HepG2 (cell line): ENCODE measurements around the gene STYXL2. TPM values are rescaled to one million over a fixed set of nuclear protein-coding genes. Genes with fewer than 3 reads are reported as not detected.

ENCODE experiments used
- ATAC-seq: fragments of 200-7000 bp; cut with Tn5 transposase; 3 replicates; pipeline ENCODE4 v1.9.1; 2020; ENCODE audit warnings: mild to moderate bottlenecking, moderate library complexity
- BruUV-seq: library from RNA; stranded (reverse); fragments of 400-500 nt; replicated peaks from 2 replicates; lab custom pipeline; 2021; lab: Mats Ljungman, UMichigan
- CTCF ChIA-PET: fragments of 300-600 bp; formaldehyde crosslinking; extraction: SDS; loops from one replicate; lab custom pipeline; 2021; ENCODE audit warnings: low total read pairs, inconsistent platforms, low intra/inter-chr PET ratio; lab: Yijun Ruan, JAX
- POLR2A ChIA-PET: fragments of 350-600 bp; sonication (Branson Sonifier 250); formaldehyde crosslinking; loops from one replicate; lab custom pipeline; 2020; ENCODE audit warnings: antibody characterized with exemption, inconsistent platforms; lab: Yijun Ruan, JAX
- DNase-seq: peaks from one replicate; pipeline ENCODE4 v3.0.0-alpha.2; 2015; ENCODE audit warnings: low spot score
- FAIRE-seq: peaks from 3 replicates; lab custom pipeline; 2011; peaks lifted over from hg19 to GRCh38; lab: Jason Lieb, UNC
- H2AFZ ChIP-seq: one replicate; pipeline ENCODE4 v1.6.1; 2011; ENCODE audit warnings: low read length, inconsistent platforms
- H3K27ac ChIP-seq: fragments of 300-600 bp; 3 replicates; pipeline ENCODE4 v1.8.0; 2011; ENCODE audit warnings: mixed run types, mild to moderate bottlenecking, mixed read lengths, low read length, inconsistent platforms; ENCODE audit not compliant: insufficient read depth; ENCODE audit errors: extremely low read length
- H3K27me3 ChIP-seq, 2 experiments: fragments of 200-600 bp in 1 of 2; 2 replicates in 1 of 2; 3 replicates in 1 of 2; pipeline versions ENCODE4 v1.6.0 to v1.8.0; 2011; ENCODE audit warnings: low read length in 2 of 2, mild to moderate bottlenecking in 2 of 2, moderate library complexity in 2 of 2, inconsistent platforms in 1 of 2; ENCODE audit not compliant: insufficient read depth in 2 of 2, control insufficient read depth in 1 of 2
- H3K36me3 ChIP-seq, 2 experiments: fragments of 200-600 bp in 1 of 2; replicated peaks in 1 of 2; 2 replicates in 1 of 2; 3 replicates in 1 of 2; pipeline versions ENCODE4 v1.5.1 to v1.8.0; 2011; ENCODE audit warnings: low read length in 2 of 2, inconsistent platforms in 1 of 2; ENCODE audit not compliant: insufficient read depth in 2 of 2, control insufficient read depth in 1 of 2
- H3K4me1 ChIP-seq: 2 replicates; pipeline ENCODE4 v1.5.1; 2012; ENCODE audit warnings: low read length, inconsistent platforms; ENCODE audit not compliant: insufficient read depth
- H3K4me2 ChIP-seq: 2 replicates; pipeline ENCODE4 v1.6.0; 2011; ENCODE audit warnings: low read depth, low read length, inconsistent platforms
- H3K4me3 ChIP-seq, 3 experiments: fragments of 200-600 bp in 1 of 3; sonication (generic), shearing (Covaris generic) in 1 of 3; replicated peaks in 1 of 3; 2 replicates each; pipeline ENCODE4 v1.5.1; 2011 to 2016; ENCODE audit warnings: low read length in 3 of 3, inconsistent platforms in 2 of 3, low read depth in 2 of 3, mild to moderate bottlenecking in 2 of 3, control low read depth in 1 of 3, mixed read lengths in 1 of 3; ENCODE audit not compliant: insufficient read depth in 1 of 3
- H3K79me2 ChIP-seq: one replicate; pipeline ENCODE4 v1.6.1; 2011; ENCODE audit warnings: low read length, inconsistent platforms; ENCODE audit not compliant: insufficient read depth
- H3K9ac ChIP-seq: 2 replicates; pipeline ENCODE4 v1.6.0; 2011; ENCODE audit warnings: mild to moderate bottlenecking, low read depth, low read length, inconsistent platforms; ENCODE audit not compliant: insufficient read depth
- H3K9me3 ChIP-seq: 2 replicates; pipeline ENCODE4 v1.5.1; 2012; ENCODE audit warnings: mild to moderate bottlenecking, low read length
- H4K20me1 ChIP-seq: 2 replicates; pipeline ENCODE4 v1.6.0; 2011; ENCODE audit warnings: inconsistent platforms, mild to moderate bottlenecking, low read length, moderate library complexity; ENCODE audit not compliant: insufficient read depth
- ARNTL ChIP-seq: sonication (generic); formaldehyde crosslinking; IDR thresholded peaks from 2 replicates; pipeline ENCODE4 v1.4.0; 2020; ENCODE audit warnings: mild to moderate bottlenecking, missing genetic modification reagents
- GPN1 ChIP-seq: sonication (generic); formaldehyde crosslinking; IDR thresholded peaks from 2 replicates; pipeline ENCODE4 v1.5.1; 2020; ENCODE audit warnings: missing genetic modification reagents, borderline replicate concordance
- KLF12 ChIP-seq: sonication (generic); formaldehyde crosslinking; IDR thresholded peaks from 2 replicates; pipeline ENCODE4 v1.4.0; 2020; ENCODE audit warnings: missing genetic modification reagents, borderline replicate concordance
- KMT2A ChIP-seq: sonication (generic); formaldehyde crosslinking; IDR thresholded peaks from 2 replicates; pipeline ENCODE4 v1.4.0; 2020; ENCODE audit warnings: missing genetic modification reagents
- MBNL3 ChIP-seq: fragments of 250-450 bp; sonication (Bioruptor Pico); conservative IDR thresholded peaks from 2 replicates; pipeline ENCODE4 v1.8.0; 2022; ENCODE audit warnings: mild to moderate bottlenecking, inconsistent platforms
- MEIS2 ChIP-seq: sonication (generic); formaldehyde crosslinking; IDR thresholded peaks from 2 replicates; pipeline ENCODE4 v1.9.0; 2021; ENCODE audit warnings: mild to moderate bottlenecking, missing genetic modification reagents
- PATZ1 ChIP-seq: sonication (generic); formaldehyde crosslinking; IDR thresholded peaks from 2 replicates; pipeline ENCODE4 v1.4.0; 2020; ENCODE audit warnings: missing genetic modification reagents
- POLR2AphosphoS5 ChIP-seq: IDR thresholded peaks from 2 replicates; pipeline ENCODE4 v1.6.1; 2012; ENCODE audit warnings: low read depth, low read length
- RBM22 ChIP-seq: fragments of 200-400 bp; formaldehyde crosslinking; optimal IDR thresholded peaks from 2 replicates; pipeline ENCODE3; 2017; ENCODE audit warnings: mild to moderate bottlenecking, low read length, moderate library complexity
- RXRA ChIP-seq: sonication (generic); formaldehyde crosslinking; IDR thresholded peaks from 2 replicates; pipeline ENCODE4 v1.5.1; 2020; ENCODE audit warnings: missing genetic modification reagents
- TP53 ChIP-seq: sonication (generic); formaldehyde crosslinking; conservative IDR thresholded peaks from 2 replicates; pipeline ENCODE4 v1.4.0; 2020; ENCODE audit warnings: missing genetic modification reagents
- ZNF234 ChIP-seq: sonication (generic); formaldehyde crosslinking; conservative IDR thresholded peaks from 2 replicates; pipeline ENCODE4 v1.5.1; 2020; ENCODE audit warnings: mild to moderate bottlenecking, missing genetic modification reagents
- ZNF333 ChIP-seq: sonication (generic); formaldehyde crosslinking; IDR thresholded peaks from 2 replicates; pipeline ENCODE4 v1.4.0; 2020; ENCODE audit warnings: mild to moderate bottlenecking, missing genetic modification reagents, borderline replicate concordance
- WGBS: methylation state at CpG from one replicate; pipeline ENCODE4 v1.1.6; 2017; ENCODE audit warnings: low lambda C conversion rate; 5-methylcytosine and 5-hydroxymethylcytosine counted together
- in situ Hi-C: cut with HindIII; loops from 2 replicates; pipeline ENCODE4 v1.10.0; 2017; ENCODE audit warnings: low pct_unique_long_range_greater_than_20kb; ENCODE audit not compliant: extremely low pct_ligation_motif_present
- intact Hi-C: fragments of 100-400 bp; cut with micrococcal nuclease; formaldehyde crosslinking; loops from one replicate; pipeline ENCODE4 v1.10.0; 2022; ENCODE audit not compliant: unreplicated experiment
- polyA plus RNA-seq, 8 experiments: library from polyadenylated mRNA; depleted of rRNA in 3 of 8; stranded (reverse) in 7 of 8; unstranded in 1 of 8; fragments of >200 nt; fragmentation: Illumina TruSeq in 4 of 8; extraction: Trizol in 4 of 8; gene quantifications; 2 replicates each; pipeline versions ENCODE4 v1.2.1 to v1.2.3, GENCODE V29; 2011 to 2016; ENCODE audit warnings: low read depth in 4 of 8, missing spikeins in 1 of 8, mixed read lengths in 1 of 8; ENCODE audit not compliant: insufficient read depth in 1 of 8
- total RNA-seq, 5 experiments: library from RNA; depleted of rRNA; stranded (reverse); fragments of >200 nt; fragmentation: Illumina TruSeq; extraction: Trizol; gene quantifications; 2 replicates each; pipeline ENCODE4 v1.2.3, GENCODE V29; 2016; ENCODE audit warnings: low read depth in 1 of 5
- TF ChIP-seq, protein P1 (sequence below): IDR thresholded peaks from 2 replicates; pipeline ENCODE4 v1.4.0; 2020; ENCODE audit warnings: mild to moderate bottlenecking, missing genetic modification reagents

The STYXL2 gene
- total and polyA plus RNA-seq, 2 of the 13 experiments (the other 11 are each of a cell fraction or from before 2014, with no cell fraction given), result not detected

GRCh38 chr1:167127236-167127635, 33.4 kb downstream of the STYXL2 start:
- no peaks in the 10 kb centered on the region for H3K4me1 ChIP-seq
- TF ChIP-seq MBNL3 (CRISPR knock-in tag), result no peak
- TF ChIP-seq ZNF234 (CRISPR knock-in tag), result no peak
- no peak for TF ChIP-seq RXRA
- TF ChIP-seq ARNTL, result no peak
- TF ChIP-seq ZNF333 (CRISPR knock-in tag), result no peak
- TF ChIP-seq, protein P1, sequence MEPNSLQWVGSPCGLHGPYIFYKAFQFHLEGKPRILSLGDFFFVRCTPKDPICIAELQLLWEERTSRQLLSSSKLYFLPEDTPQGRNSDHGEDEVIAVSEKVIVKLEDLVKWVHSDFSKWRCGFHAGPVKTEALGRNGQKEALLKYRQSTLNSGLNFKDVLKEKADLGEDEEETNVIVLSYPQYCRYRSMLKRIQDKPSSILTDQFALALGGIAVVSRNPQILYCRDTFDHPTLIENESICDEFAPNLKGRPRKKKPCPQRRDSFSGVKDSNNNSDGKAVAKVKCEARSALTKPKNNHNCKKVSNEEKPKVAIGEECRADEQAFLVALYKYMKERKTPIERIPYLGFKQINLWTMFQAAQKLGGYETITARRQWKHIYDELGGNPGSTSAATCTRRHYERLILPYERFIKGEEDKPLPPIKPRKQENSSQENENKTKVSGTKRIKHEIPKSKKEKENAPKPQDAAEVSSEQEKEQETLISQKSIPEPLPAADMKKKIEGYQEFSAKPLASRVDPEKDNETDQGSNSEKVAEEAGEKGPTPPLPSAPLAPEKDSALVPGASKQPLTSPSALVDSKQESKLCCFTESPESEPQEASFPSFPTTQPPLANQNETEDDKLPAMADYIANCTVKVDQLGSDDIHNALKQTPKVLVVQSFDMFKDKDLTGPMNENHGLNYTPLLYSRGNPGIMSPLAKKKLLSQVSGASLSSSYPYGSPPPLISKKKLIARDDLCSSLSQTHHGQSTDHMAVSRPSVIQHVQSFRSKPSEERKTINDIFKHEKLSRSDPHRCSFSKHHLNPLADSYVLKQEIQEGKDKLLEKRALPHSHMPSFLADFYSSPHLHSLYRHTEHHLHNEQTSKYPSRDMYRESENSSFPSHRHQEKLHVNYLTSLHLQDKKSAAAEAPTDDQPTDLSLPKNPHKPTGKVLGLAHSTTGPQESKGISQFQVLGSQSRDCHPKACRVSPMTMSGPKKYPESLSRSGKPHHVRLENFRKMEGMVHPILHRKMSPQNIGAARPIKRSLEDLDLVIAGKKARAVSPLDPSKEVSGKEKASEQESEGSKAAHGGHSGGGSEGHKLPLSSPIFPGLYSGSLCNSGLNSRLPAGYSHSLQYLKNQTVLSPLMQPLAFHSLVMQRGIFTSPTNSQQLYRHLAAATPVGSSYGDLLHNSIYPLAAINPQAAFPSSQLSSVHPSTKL (CRISPR knock-in tag), result no peak
- TF ChIP-seq TP53 (CRISPR knock-in tag), result no peak
- TF ChIP-seq KLF12 (CRISPR knock-in tag), result no peak
- TF ChIP-seq GPN1 (CRISPR knock-in tag), result no peak
- no peak for TF ChIP-seq POLR2AphosphoS5
- TF ChIP-seq KMT2A, result no peak
- TF ChIP-seq PATZ1, result no peak
- no peak for TF ChIP-seq MEIS2 (CRISPR knock-in tag)
- no peak for TF ChIP-seq RBM22
- H3K27me3 ChIP-seq, result peaks cover 9 to 56% of the 10 kb centered on the region in 2 experiments; a peak in 4 of 5 replicates
- H3K4me2 ChIP-seq, result no peak overlapping the region
- POLR2A ChIA-PET, result no interaction called here
- H3K79me2 ChIP-seq, result no peaks in the 10 kb centered on the region
- no peak overlapping the region for H2AFZ ChIP-seq
- H3K36me3 ChIP-seq, result no peaks in the 10 kb centered on the region
- in situ Hi-C loops (loop anchor here (5.0 kb wide), 1 partner anchor 60 kb away; no protein-coding TSS in a partner anchor), intact Hi-C loops (no loop called here)
- 59% methylated on average over 5 of the region's 5 CpGs for WGBS
- no peak overlapping the region for H3K4me3 ChIP-seq
- H4K20me1 ChIP-seq, result no peaks in the 10 kb centered on the region
- H3K9ac ChIP-seq, result no peak overlapping the region
- BruUV-seq, result no TSS peak
- ATAC-seq (no peak), DNase-seq (no peak), FAIRE-seq (no peak)
- CTCF ChIA-PET, result no interaction called here
- no peaks in the 10 kb centered on the region for H3K9me3 ChIP-seq
- no peak overlapping the region for H3K27ac ChIP-seq
